T-helper 17 cell (primary cell): Measurements from ENCODE around the gene TNFSF8. TPM values are rescaled to one million over a fixed set of nuclear protein-coding genes. Genes with fewer than 3 reads are reported as not detected.

Experiments used
- total RNA-seq, 4 donors: library from RNA in 2 of 4; stranded (reverse) in 2 of 4; gene quantifications; one replicate each; pipeline ENCODE4 v1.2.3 and lab custom pipeline; 2022 to 2026

Gene TNFSF8
- total RNA-seq, 2 donors from 2014 or later, result 45.7 to 47.6 TPM

Other genes with a start within 250 kb of the TNFSF8 start
- not detected for gene TEX48, start 248.4 kb downstream of the TNFSF8 start, total RNA-seq
- gene TNFSF15, start 124.6 kb downstream of the TNFSF8 start, total RNA-seq, result under 1 TPM in 1 of 2 donors, not detected in 1; 0.05 TPM
- gene TNC, start 187.6 kb upstream of the TNFSF8 start, total RNA-seq, result not detected